ENCODE measurements around the gene TTC16. TPM values are rescaled to one million over a fixed set of nuclear protein-coding genes. Genes with fewer than 3 reads are reported as not detected.

TTC16 gene, protein sequence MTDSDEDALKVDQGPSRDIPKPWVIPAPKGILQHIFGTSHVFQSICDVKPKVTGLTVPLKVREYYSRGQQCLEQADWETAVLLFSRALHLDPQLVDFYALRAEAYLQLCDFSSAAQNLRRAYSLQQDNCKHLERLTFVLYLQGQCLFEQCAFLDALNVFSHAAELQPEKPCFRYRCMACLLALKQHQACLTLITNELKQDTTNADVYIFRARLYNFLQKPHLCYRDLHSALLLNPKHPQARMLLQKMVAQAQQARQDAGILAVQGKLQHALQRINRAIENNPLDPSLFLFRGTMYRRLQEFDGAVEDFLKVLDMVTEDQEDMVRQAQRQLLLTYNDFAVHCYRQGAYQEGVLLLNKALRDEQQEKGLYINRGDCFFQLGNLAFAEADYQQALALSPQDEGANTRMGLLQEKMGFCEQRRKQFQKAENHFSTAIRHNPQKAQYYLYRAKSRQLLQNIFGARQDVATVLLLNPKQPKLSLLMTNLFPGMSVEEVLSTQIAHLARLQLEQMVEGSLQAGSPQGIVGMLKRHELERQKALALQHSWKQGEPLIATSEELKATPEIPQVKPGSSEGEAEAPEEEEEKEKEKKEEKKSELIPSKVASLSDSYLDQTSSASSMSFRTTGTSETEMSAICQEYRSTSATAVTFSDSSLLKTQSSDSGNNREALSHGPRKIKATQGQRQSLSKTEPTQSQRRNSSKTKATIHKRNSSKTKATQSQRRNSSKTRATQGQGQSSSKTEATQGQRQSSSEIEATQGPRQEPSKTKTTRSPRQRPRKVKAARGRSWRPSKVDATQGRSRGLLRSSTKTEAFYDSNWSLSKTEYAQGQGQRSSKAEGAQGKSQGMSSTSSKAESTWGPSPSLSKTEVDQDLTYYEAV
- total RNA-seq: 0.07 TPM in 1 of 2 replicates, not detected in the other
- long read RNA-seq: 0 reads

DNA sequence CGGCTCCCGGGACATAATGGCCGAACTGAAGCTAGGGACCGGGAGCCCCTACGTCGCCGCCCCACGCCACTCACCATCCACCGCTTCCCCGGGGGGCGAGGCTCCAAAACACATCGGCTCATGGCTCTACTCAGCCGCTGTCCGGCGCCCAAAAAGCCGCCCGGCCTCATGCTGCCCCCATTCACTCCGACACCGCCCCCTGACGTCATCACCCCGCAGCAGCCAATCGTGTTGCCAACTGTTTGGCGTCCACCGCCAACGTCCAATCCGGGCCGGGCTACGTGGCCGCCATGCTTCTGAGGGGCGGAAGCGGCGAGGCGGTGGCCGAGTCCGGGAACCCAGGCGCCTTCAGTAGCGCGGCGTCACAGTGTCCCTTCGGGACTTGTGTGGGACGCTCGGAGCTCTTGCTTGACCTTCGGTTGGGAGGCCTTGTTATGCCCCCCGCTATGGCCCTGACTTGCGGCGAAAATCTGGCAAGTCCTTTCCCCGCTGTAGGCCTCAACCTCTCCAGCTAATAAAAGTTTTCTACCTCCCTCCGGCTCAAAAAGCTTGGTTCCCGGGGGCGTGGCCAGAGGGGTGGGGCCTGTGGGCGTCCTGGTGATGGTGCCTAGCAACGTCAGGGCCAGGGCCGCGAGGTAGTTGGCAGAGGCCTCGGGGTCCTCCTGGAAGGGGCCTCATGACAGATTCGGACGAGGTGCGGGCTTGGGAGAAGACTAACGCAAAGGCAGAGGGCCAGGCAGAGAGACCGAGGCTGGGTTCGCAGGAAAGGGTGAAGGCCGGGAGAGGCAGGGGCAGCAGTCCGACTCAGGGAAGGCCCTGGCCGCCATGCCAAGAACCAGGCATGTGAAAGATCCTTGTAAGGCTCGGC, at the start of gene TTC16, which contains the start of gene PTRH1:
TSS of gene TTC16 (plus strand) at position 610 of the 868 bp plus-strand sequence. CDS start at position 677, 67 bp downstream.
TSS of gene PTRH1 (minus strand) at position 194 of the 868 bp plus-strand sequence. CDS start at position 170, 24 bp downstream.
- Mint-ChIP-seq H3K4me1 (ENCODE audit: low read depth) (peaks cover 9% of the 10 kb centered on the region), H3K27me3 (peaks cover 4% of the 10 kb centered on the region), H3K4me3 (ENCODE audit: low read depth) (peak within 1 kb of the TSS; percentile 94), H3K9me3 (ENCODE audit: low read depth) (no peaks in the 10 kb centered on the region), H3K36me3 (ENCODE audit: insufficient read depth) (no peaks in the 10 kb centered on the region), H3K27ac (peak within 1 kb of the TSS; percentile 92)
- TF ChIP-seq, protein P1, sequence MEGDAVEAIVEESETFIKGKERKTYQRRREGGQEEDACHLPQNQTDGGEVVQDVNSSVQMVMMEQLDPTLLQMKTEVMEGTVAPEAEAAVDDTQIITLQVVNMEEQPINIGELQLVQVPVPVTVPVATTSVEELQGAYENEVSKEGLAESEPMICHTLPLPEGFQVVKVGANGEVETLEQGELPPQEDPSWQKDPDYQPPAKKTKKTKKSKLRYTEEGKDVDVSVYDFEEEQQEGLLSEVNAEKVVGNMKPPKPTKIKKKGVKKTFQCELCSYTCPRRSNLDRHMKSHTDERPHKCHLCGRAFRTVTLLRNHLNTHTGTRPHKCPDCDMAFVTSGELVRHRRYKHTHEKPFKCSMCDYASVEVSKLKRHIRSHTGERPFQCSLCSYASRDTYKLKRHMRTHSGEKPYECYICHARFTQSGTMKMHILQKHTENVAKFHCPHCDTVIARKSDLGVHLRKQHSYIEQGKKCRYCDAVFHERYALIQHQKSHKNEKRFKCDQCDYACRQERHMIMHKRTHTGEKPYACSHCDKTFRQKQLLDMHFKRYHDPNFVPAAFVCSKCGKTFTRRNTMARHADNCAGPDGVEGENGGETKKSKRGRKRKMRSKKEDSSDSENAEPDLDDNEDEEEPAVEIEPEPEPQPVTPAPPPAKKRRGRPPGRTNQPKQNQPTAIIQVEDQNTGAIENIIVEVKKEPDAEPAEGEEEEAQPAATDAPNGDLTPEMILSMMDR (IDR thresholded peaks at IDR 0.05; ENCODE audit: unreplicated experiment): no peak
- DNase-seq (ENCODE audit: low spot score, unreplicated experiment): peak; percentile 94

DNA sequence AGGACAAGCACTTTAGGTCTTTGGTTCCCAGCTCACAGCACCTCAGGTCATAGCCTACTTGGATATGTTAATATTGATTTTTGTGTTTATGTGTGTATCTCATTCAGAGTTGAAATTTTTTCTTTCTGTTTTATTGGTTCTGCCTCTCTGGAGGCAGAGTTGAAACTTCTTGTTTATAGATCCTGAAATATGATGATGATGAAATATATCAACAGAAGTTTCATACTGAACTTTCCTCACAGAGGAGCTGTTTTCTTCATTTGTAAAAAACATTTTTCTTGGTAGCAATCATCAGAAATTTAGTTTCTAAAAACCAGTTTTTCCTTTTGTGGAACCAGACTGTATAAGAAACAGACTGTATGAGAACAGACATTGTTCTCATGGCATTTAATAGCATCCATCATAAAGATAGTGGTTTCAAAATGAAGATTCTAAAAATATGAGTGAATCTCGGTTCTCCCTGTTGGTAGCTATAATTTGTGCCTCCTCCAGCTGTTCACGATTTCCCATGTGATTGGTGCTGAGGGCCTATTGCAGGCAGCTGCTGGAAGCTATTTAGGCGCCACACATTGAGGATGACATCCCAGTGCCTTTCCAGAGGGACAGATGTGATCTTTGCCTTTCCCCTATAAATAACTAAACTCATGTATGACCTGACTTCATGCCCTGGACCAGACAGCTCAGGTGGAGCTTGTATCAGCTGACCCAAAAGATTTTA, 48.6 kb upstream of the TTC16 start:
- Mint-ChIP-seq H3K4me3 (ENCODE audit: low read depth) (no peak overlapping the region), H3K9me3 (ENCODE audit: low read depth) (no peaks in the 10 kb centered on the region), H3K27ac (no peak overlapping the region), H3K36me3 (ENCODE audit: insufficient read depth) (peaks cover 6% of the 10 kb centered on the region), H3K27me3 (no peaks in the 10 kb centered on the region), H3K4me1 (ENCODE audit: low read depth) (peaks cover 3% of the 10 kb centered on the region)
- TF ChIP-seq, protein P1 (IDR thresholded peaks at IDR 0.05; ENCODE audit: unreplicated experiment): no peak
- no peak for DNase-seq (ENCODE audit: low spot score, unreplicated experiment)

DNA sequence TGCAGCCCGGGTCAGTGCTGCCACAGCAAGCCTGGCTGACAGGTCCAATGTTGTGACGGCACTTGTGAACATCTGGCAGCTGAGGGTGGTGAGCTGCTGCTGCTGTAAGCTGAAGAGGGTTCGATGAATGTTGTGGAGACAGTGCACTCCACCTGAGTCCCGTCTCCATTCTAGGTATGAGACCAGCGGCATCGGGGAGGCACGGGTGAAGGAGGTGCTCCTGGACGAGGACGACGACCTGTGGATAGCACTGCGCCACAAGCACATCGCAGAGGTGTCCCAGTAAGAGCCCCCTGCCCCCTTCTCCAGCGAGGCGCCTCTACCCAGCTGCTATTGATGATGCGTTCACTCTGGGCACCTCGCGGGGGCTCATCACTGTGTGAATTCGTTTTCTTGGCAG, 48.0 kb upstream of the TTC16 start:
- no peaks in the 10 kb centered on the region for H3K27me3 Mint-ChIP-seq
- DNase-seq (ENCODE audit: low spot score, unreplicated experiment): no peak
- peaks cover 2% of the 10 kb centered on the region for H3K4me1 Mint-ChIP-seq (ENCODE audit: low read depth)
- H3K36me3 Mint-ChIP-seq (ENCODE audit: insufficient read depth): peaks cover 6% of the 10 kb centered on the region
- no peaks in the 10 kb centered on the region for H3K9me3 Mint-ChIP-seq (ENCODE audit: low read depth)
- H3K4me3 Mint-ChIP-seq (ENCODE audit: low read depth): no peak overlapping the region
- no peak overlapping the region for H3K27ac Mint-ChIP-seq
- TF ChIP-seq, protein P1 (IDR thresholded peaks at IDR 0.05; ENCODE audit: unreplicated experiment): no peak

DNA sequence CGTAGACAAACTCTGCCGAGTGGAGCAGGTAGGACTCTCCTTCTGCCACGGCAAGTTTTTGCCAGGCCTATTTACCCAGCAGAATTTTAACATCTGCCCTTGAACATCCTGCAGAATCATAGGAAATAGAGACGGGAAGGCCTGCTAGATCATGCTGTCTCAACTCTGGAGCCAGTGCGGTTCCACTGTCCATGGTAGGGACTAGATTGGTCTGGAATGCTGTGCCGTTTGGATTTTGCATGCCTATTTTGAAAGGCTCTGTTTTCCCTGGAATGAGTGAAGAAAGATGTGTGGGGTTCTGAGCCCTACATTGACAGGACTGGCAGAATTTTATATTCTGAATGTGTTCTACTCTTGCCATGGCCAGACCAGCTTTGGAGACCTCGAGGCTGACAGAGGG, 42.6 kb upstream of the TTC16 start:
- H3K36me3 Mint-ChIP-seq (ENCODE audit: insufficient read depth): peaks cover 5% of the 10 kb centered on the region

More for the DNA sequence above, 42.6 kb upstream of the TTC16 start:
- no peaks in the 10 kb centered on the region for H3K4me1 Mint-ChIP-seq (ENCODE audit: low read depth)
- no peaks in the 10 kb centered on the region for H3K9me3 Mint-ChIP-seq (ENCODE audit: low read depth)
- no peak overlapping the region for H3K27ac Mint-ChIP-seq
- DNase-seq (ENCODE audit: low spot score, unreplicated experiment): no peak
- H3K27me3 Mint-ChIP-seq: no peaks in the 10 kb centered on the region
- H3K4me3 Mint-ChIP-seq (ENCODE audit: low read depth): no peak overlapping the region
- TF ChIP-seq, protein P1 (IDR thresholded peaks at IDR 0.05; ENCODE audit: unreplicated experiment): no peak
